IMR-90 (cell line): Measurements from ENCODE around the gene ARHGAP5. TPM values are rescaled to one million over a fixed set of nuclear protein-coding genes. Genes with fewer than 3 reads are reported as not detected.
A peak's percentile ranks its signal among the peaks of the same experiment; 100 is the strongest.
"Not testable (repeated sequence)": the region's sequence is repeated elsewhere in the genome, so short reads cannot be mapped to it uniquely, and the experiment has no call there.

Experiments
- ATAC-seq: fragments of 200-7000 bp; cut with Tn5 transposase; 2 replicates; pipeline ENCODE4 v1.9.1; 2020; ENCODE audit warnings: low read depth, mild to moderate bottlenecking, moderate library complexity
- BruUV-seq: library from RNA; stranded (reverse); fragments of 400-500 nt; replicated peaks from 2 replicates; lab custom pipeline; 2021; lab: Mats Ljungman, UMichigan
- CTCF ChIA-PET: fragments of 300-600 bp; formaldehyde crosslinking; extraction: SDS; loops from one replicate; lab custom pipeline; 2021; ENCODE audit warnings: antibody characterized with exemption; lab: Yijun Ruan, JAX
- POLR2A ChIA-PET: fragments of 300-600 bp; sonication (Branson Sonifier 250); formaldehyde crosslinking; loops from one replicate; lab custom pipeline; 2022; ENCODE audit warnings: antibody characterized with exemption; ENCODE audit not compliant: unreplicated experiment; lab: Charles Lee
- DNase-seq: peaks from one replicate; pipeline ENCODE4 v3.0.0; 2013
- H2AFZ ChIP-seq: replicated peaks from 2 replicates; pipeline ENCODE3; 2013; ENCODE audit warnings: low read length, mild to moderate bottlenecking; ENCODE audit not compliant: poor library complexity
- H2AK5ac ChIP-seq: 2 replicates; pipeline ENCODE4 v1.6.1; 2013; ENCODE audit warnings: low read depth, low read length, inconsistent platforms
- H2AK9ac ChIP-seq: replicated peaks from 2 replicates; pipeline ENCODE3; 2013; ENCODE audit warnings: mild to moderate bottlenecking, low read depth, low read length, moderate library complexity; ENCODE audit not compliant: poor library complexity
- H2BK120ac ChIP-seq: 2 replicates; pipeline ENCODE4 v1.6.1; 2013; ENCODE audit warnings: low read depth, low read length, inconsistent platforms
- H2BK15ac ChIP-seq: 3 replicates; pipeline ENCODE4 v1.6.1; 2013; ENCODE audit warnings: low read depth, low read length, inconsistent platforms
- H2BK20ac ChIP-seq: 2 replicates; pipeline ENCODE4 v1.6.1; 2013; ENCODE audit warnings: low read depth, mild to moderate bottlenecking, inconsistent platforms, low read length, moderate library complexity
- H2BK5ac ChIP-seq: 2 replicates; pipeline ENCODE4 v1.6.1; 2013; ENCODE audit warnings: mild to moderate bottlenecking, low read depth, low read length, inconsistent platforms; ENCODE audit not compliant: poor library complexity, severe bottlenecking
- H3K14ac ChIP-seq: replicated peaks from 2 replicates; pipeline ENCODE4 v1.6.1; 2013; ENCODE audit warnings: low read depth, low read length, inconsistent platforms
- H3K18ac ChIP-seq: 2 replicates; pipeline ENCODE4 v1.6.1; 2013; ENCODE audit warnings: low read depth, low read length, control low read depth
- H3K23ac ChIP-seq: 2 replicates; pipeline ENCODE4 v1.6.1; 2013; ENCODE audit warnings: low read depth, low read length, inconsistent platforms
- H3K27ac ChIP-seq: 2 replicates; pipeline ENCODE4 v1.5.1; 2013; ENCODE audit warnings: mild to moderate bottlenecking, control low read depth, low read length; ENCODE audit not compliant: insufficient read depth
- H3K27me3 ChIP-seq: 2 replicates; pipeline ENCODE4 v1.6.1; 2013; ENCODE audit warnings: low read length; ENCODE audit not compliant: control insufficient read depth, insufficient read depth
- H3K36me3 ChIP-seq: 2 replicates; pipeline ENCODE4 v1.6.1; 2013; ENCODE audit warnings: low read length, mixed read lengths; ENCODE audit not compliant: control insufficient read depth, insufficient read depth
- H3K4ac ChIP-seq: 2 replicates; pipeline ENCODE4 v1.6.1; 2013; ENCODE audit warnings: low read depth, low read length, inconsistent platforms
- H3K4me1 ChIP-seq: 2 replicates; pipeline ENCODE4 v1.6.1; 2013; ENCODE audit warnings: low read length, mixed read lengths; ENCODE audit not compliant: control insufficient read depth, insufficient read depth
- H3K4me2 ChIP-seq: 2 replicates; pipeline ENCODE4 v1.6.1; 2013; ENCODE audit warnings: low read depth, mild to moderate bottlenecking, control low read depth, low read length, moderate library complexity
- H3K4me3 ChIP-seq: 2 replicates; pipeline ENCODE4 v1.5.1; 2013; ENCODE audit warnings: low read depth, mild to moderate bottlenecking, control low read depth, low read length, moderate library complexity; ENCODE audit not compliant: insufficient read depth
- H3K56ac ChIP-seq: 2 replicates; pipeline ENCODE4 v1.6.1; 2013; ENCODE audit warnings: low read length, inconsistent platforms; ENCODE audit not compliant: insufficient read depth; ENCODE audit errors: extremely low read depth
- H3K79me1 ChIP-seq, 2 experiments: 2 replicates each; pipeline ENCODE4 v1.6.1; 2013; ENCODE audit warnings: low read length in 2 of 2, inconsistent platforms in 1 of 2, low read depth in 1 of 2
- H3K9ac ChIP-seq: 2 replicates; pipeline ENCODE4 v1.6.1; 2013; ENCODE audit warnings: low read depth, low read length, control low read depth
- H3K9me1 ChIP-seq: 2 replicates; pipeline ENCODE4 v1.6.1; 2013; ENCODE audit warnings: low read length, inconsistent platforms; ENCODE audit not compliant: insufficient read depth
- H3K9me3 ChIP-seq: 2 replicates; pipeline ENCODE4 v1.6.1; 2013; ENCODE audit warnings: low read length; ENCODE audit not compliant: control insufficient read depth, insufficient read depth
- H4K20me1 ChIP-seq: 2 replicates; pipeline ENCODE4 v1.6.1; 2013; ENCODE audit warnings: low read length, inconsistent platforms; ENCODE audit not compliant: insufficient read depth
- H4K5ac ChIP-seq: 2 replicates; pipeline ENCODE4 v1.6.1; 2013; ENCODE audit warnings: mild to moderate bottlenecking, low read depth, low read length, control low read depth
- H4K8ac ChIP-seq, 2 experiments: 2 replicates each; pipeline ENCODE4 v1.6.1; 2013; ENCODE audit warnings: low read depth in 2 of 2, low read length in 2 of 2, control low read depth in 1 of 2, inconsistent platforms in 1 of 2
- H4K91ac ChIP-seq: 2 replicates; pipeline ENCODE4 v1.6.1; 2013; ENCODE audit warnings: low read depth, low read length, inconsistent platforms; ENCODE audit not compliant: insufficient read depth
- SMC3 ChIP-seq: fragments of 150-350 bp; IDR thresholded peaks from 2 replicates; pipeline ENCODE4 v1.6.1; 2016; ENCODE audit warnings: low read depth, mild to moderate bottlenecking, antibody characterized with exemption, low read length, moderate library complexity
- WGBS, 2 experiments: methylation state at CpG; one replicate each; pipeline versions ENCODE4 v1.1.5 to v1.1.7; 2013; ENCODE audit warnings: missing lambda C conversion rate in 2 of 2; ENCODE audit not compliant: insufficient read length in 1 of 2; ENCODE audit errors: extremely low coverage in 2 of 2; 5-methylcytosine and 5-hydroxymethylcytosine counted together
- dilution Hi-C: fragments of 300-500 bp; cut with HindIII; formaldehyde crosslinking; loops from one replicate; pipeline ENCODE4 v1.14.3; 2018; ENCODE audit warnings: low sequenced_read_pairs; ENCODE audit not compliant: unreplicated experiment
- in situ Hi-C: fragments of 300-500 bp; cut with MboI; formaldehyde crosslinking; loops from 3 replicates; pipeline ENCODE4 v1.14.3; 2019; ENCODE audit warnings: low sequenced_read_pairs, inconsistent platforms, mixed read lengths
- intact Hi-C: fragments of 100-400 bp; cut with micrococcal nuclease; formaldehyde crosslinking; loops from 2 replicates; pipeline ENCODE4 v1.10.0; 2022
- polyA plus RNA-seq, 3 experiments: library from polyadenylated mRNA; depleted of rRNA; stranded (reverse); fragments of >200 nt; gene quantifications; 2 replicates each; pipeline ENCODE4 v1.2.3, GENCODE V29; 2012; ENCODE audit warnings: low replicate concordance in 1 of 3
- total RNA-seq: library from RNA; depleted of rRNA; stranded (reverse); fragments of >200 nt; gene quantifications from 2 replicates; pipeline ENCODE4 v1.2.3, GENCODE V29; 2012
- TF ChIP-seq, protein P1 (sequence below): fragments of 150-350 bp; IDR thresholded peaks from 2 replicates; pipeline ENCODE4 v1.6.1; 2017; ENCODE audit warnings: mild to moderate bottlenecking, antibody characterized with exemption, low read length, low read depth

The ARHGAP5 gene
- total and polyA plus RNA-seq, 2 of the 4 experiments (the other 2 are of a cell fraction) = 7.4 to 45.3 TPM

GRCh38 chr14:32129124-32129523 is 52.0 kb downstream of the ARHGAP5 start:
- no CpG with 5 or more reads among the region's 2 CpGs for WGBS, 2 experiments
- no peak overlapping the region; the same call in 1 of the 2 replicates for H3K4me2 ChIP-seq
- H2AK9ac ChIP-seq = no peak overlapping the region
- H2AFZ ChIP-seq = no peak overlapping the region
- H3K27ac ChIP-seq = no peak overlapping the region
- intact Hi-C loops (no loop called here), in situ Hi-C loops (no loop called here), dilution Hi-C loops (no loop called here)
- no peak overlapping the region for H3K18ac ChIP-seq
- H4K8ac ChIP-seq = no peak overlapping the region
- no peak overlapping the region for H2AK5ac ChIP-seq
- no peaks in the 10 kb centered on the region for H3K27me3 ChIP-seq
- no peak overlapping the region for H2BK15ac ChIP-seq
- H4K5ac ChIP-seq = no peak overlapping the region
- TF ChIP-seq, protein P1, sequence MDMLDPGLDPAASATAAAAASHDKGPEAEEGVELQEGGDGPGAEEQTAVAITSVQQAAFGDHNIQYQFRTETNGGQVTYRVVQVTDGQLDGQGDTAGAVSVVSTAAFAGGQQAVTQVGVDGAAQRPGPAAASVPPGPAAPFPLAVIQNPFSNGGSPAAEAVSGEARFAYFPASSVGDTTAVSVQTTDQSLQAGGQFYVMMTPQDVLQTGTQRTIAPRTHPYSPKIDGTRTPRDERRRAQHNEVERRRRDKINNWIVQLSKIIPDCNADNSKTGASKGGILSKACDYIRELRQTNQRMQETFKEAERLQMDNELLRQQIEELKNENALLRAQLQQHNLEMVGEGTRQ = peak; percentile 57; the same call in 1 of the 2 replicates
- no peak for TF ChIP-seq SMC3
- no peak overlapping the region for H3K14ac ChIP-seq
- H4K20me1 ChIP-seq = peaks cover 13% of the 10 kb centered on the region; the same call in 1 of the 2 replicates
- H3K9me1 ChIP-seq = peaks cover 6% of the 10 kb centered on the region; the same call in 1 of the 2 replicates
- H3K56ac ChIP-seq = no peak overlapping the region
- H3K9ac ChIP-seq = no peak overlapping the region
- ATAC-seq (peak; percentile 59; the same call in 1 of the 2 replicates), DNase-seq (peak; percentile 58)
- no peak overlapping the region for H3K23ac ChIP-seq
- no TSS peak for BruUV-seq
- H3K4me3 ChIP-seq = no peak overlapping the region
- H3K4ac ChIP-seq = no peak overlapping the region
- H4K91ac ChIP-seq = no peak overlapping the region
- ChIA-PET CTCF (interaction anchor here (0.6 kb wide), 1 partner anchor 358 kb away, joined by 5 read pairs; no protein-coding TSS in a partner anchor), POLR2A (no interaction called here)
- peaks cover 14 to 38% of the 10 kb centered on the region in 2 experiments for H3K79me1 ChIP-seq
- H2BK20ac ChIP-seq = no peak overlapping the region
- H2BK120ac ChIP-seq = no peak overlapping the region
- H3K36me3 ChIP-seq = peaks cover 7% of the 10 kb centered on the region; the same call in 1 of the 2 replicates
- H3K9me3 ChIP-seq = no peaks in the 10 kb centered on the region
- peaks cover 9% of the 10 kb centered on the region for H3K4me1 ChIP-seq
- no peak overlapping the region for H2BK5ac ChIP-seq

GRCh38 chr14:32131689-32132088 is 54.6 kb downstream of the ARHGAP5 start:
- H2BK5ac ChIP-seq, H3K4ac ChIP-seq, H3K4me2 ChIP-seq, H2AK5ac ChIP-seq, CTCF ChIA-PET, H2AK9ac ChIP-seq, H4K8ac ChIP-seq, H3K23ac ChIP-seq, H3K36me3 ChIP-seq, H4K5ac ChIP-seq, H3K14ac ChIP-seq, H3K27ac ChIP-seq, BruUV-seq, H4K91ac ChIP-seq, H3K9me1 ChIP-seq, ATAC-seq, H2BK120ac ChIP-seq, in situ Hi-C loops, H3K18ac ChIP-seq, H2BK20ac ChIP-seq, H3K9me3 ChIP-seq, H2AFZ ChIP-seq, dilution Hi-C loops, H2BK15ac ChIP-seq, intact Hi-C loops, POLR2A ChIA-PET, H3K9ac ChIP-seq, H3K56ac ChIP-seq, H3K27me3 ChIP-seq, H3K4me3 ChIP-seq, DNase-seq: not testable (repeated sequence)
- H3K79me1 ChIP-seq = peaks cover 4 to 21% of the 10 kb centered on the region in 2 experiments; a peak in 3 of 4 replicates
- H3K4me1 ChIP-seq = peaks cover 10% of the 10 kb centered on the region
- H4K20me1 ChIP-seq = peaks cover 20% of the 10 kb centered on the region; the same call in 1 of the 2 replicates
- WGBS, 2 experiments = no CpG with 5 or more reads among the region's 5 CpGs
